ENCODE data around the gene GALE.

DNA sequence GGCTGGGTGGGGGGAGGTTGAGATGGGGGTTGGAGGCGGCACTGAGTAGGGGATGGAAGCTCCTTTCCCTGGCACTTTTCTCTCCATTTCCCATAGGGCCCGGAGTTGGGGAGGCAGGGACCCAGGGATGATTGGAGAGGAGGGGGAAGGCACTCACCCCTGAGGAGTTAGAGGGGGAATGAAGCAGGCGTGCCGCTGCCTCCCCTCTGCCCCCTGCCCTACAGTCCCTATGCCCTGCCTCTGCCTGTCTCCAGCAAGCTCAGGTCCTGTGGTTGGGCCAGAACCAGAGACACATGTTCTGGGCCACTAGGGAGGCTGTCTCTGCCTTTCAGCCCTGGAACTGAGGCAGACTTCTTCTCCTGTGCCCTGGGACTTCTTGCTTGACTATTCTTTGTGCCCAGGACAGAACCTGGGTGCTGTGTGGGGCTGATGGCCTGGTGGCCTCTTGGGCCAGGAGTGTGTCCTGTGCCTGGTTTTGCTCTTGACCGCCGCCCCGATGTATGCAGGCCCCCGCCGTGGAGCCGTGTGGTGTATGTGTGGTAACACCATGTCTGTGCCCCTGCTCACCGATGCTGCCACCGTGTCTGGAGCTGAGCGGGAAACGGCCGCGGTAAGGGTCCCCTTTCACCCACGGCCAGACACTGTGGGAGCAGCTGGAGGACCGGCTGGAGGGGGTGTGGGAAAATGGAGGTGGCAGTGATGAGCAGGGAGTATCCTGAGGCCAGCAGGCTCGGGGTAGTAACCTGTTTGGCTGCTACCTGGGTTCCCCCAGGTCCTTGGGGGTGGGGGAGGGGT is 8.2 kb downstream of the GALE start:
- TF ChIP-seq CTCF (conservative IDR thresholded peaks at IDR 0.05; ENCODE audit: low read length) (no peak), EZH2phosphoT487 (IDR thresholded peaks at IDR 0.05; ENCODE audit: borderline replicate concordance) (no peak)

Data from Loucy (cell line).